Caco-2 (cell line): ENCODE results near the gene HKDC1. TPM values are rescaled to one million over a fixed set of nuclear protein-coding genes. Genes with fewer than 3 reads are reported as not detected.

Experiments used
- BruUV-seq: library from RNA; stranded (reverse); fragments of 400-500 nt; replicated peaks from 2 replicates; lab custom pipeline; 2021; lab: Mats Ljungman, UMichigan
- CTCF ChIA-PET: fragments of 300-600 bp; sonication (Branson Sonifier 250); formaldehyde crosslinking; loops from one replicate; lab custom pipeline; 2022; ENCODE audit warnings: antibody characterized with exemption; lab: Charles Lee
- POLR2A ChIA-PET: fragments of 300-600 bp; sonication (Branson Sonifier 250); formaldehyde crosslinking; loops from one replicate; lab custom pipeline; 2022; ENCODE audit warnings: antibody characterized with exemption; lab: Charles Lee
- DNase-seq, 2 experiments: peaks; one replicate each; pipeline versions ENCODE4 v3.0.0 to v3.0.0-alpha.2; 2020 to 2022
- H3K27me3 ChIP-seq: replicated peaks from 2 replicates; pipeline ENCODE4 v1.6.0; 2011; ENCODE audit warnings: low read length; ENCODE audit not compliant: control insufficient read depth, insufficient read depth
- H3K36me3 ChIP-seq: 2 replicates; pipeline ENCODE4 v1.5.1; 2011; ENCODE audit warnings: low read length; ENCODE audit not compliant: control insufficient read depth, insufficient read depth
- H3K4me1 ChIP-seq: fragments of 250-450 bp; sonication (Bioruptor Pico); 2 replicates; pipeline ENCODE4 v1.5.1; 2020; ENCODE audit warnings: mild to moderate bottlenecking
- H3K4me3 ChIP-seq: 2 replicates; pipeline ENCODE4 v1.5.1; 2011; ENCODE audit warnings: low read depth, mild to moderate bottlenecking, control low read depth, low read length
- H3K9me3 ChIP-seq: fragments of 250-450 bp; sonication (Bioruptor Pico); 2 replicates; pipeline ENCODE4 v1.5.1; 2020; ENCODE audit warnings: mild to moderate bottlenecking, moderate library complexity
- H3K27ac Mint-ChIP-seq: one replicate; pipeline ENCODE4 v1.8.0; 2022; ENCODE audit warnings: mixed read lengths; ENCODE audit not compliant: unreplicated experiment
- H3K27me3 Mint-ChIP-seq: one replicate; pipeline ENCODE4 v1.8.0; 2022; ENCODE audit warnings: mixed read lengths; ENCODE audit not compliant: insufficient read depth, unreplicated experiment
- H3K36me3 Mint-ChIP-seq: one replicate; pipeline ENCODE4 v1.8.0; 2022; ENCODE audit warnings: mild to moderate bottlenecking, mixed read lengths; ENCODE audit not compliant: insufficient read depth, unreplicated experiment
- H3K4me1 Mint-ChIP-seq: one replicate; pipeline ENCODE4 v1.8.0; 2022; ENCODE audit warnings: low read depth, mixed read lengths; ENCODE audit not compliant: unreplicated experiment
- H3K4me3 Mint-ChIP-seq: one replicate; pipeline ENCODE4 v1.8.0; 2022; ENCODE audit warnings: mild to moderate bottlenecking, moderate library complexity, mixed read lengths; ENCODE audit not compliant: unreplicated experiment
- H3K9me3 Mint-ChIP-seq: one replicate; pipeline ENCODE4 v1.8.0; 2022; ENCODE audit warnings: mixed read lengths; ENCODE audit not compliant: unreplicated experiment
- CTCF ChIP-seq, 2 experiments: fragments of 200-600 bp in 1 of 2; IDR thresholded peaks; 1 replicate in 1 of 2; 2 replicates in 1 of 2; pipeline versions ENCODE4 v1.5.1 to v1.8.0; 2011 to 2022; ENCODE audit warnings: antibody characterized with exemption in 1 of 2, control low read depth in 1 of 2, inconsistent platforms in 1 of 2, low read depth in 1 of 2, low read length in 1 of 2, mild to moderate bottlenecking in 1 of 2, moderate library complexity in 1 of 2; ENCODE audit not compliant: insufficient read depth in 1 of 2, severe bottlenecking in 1 of 2, unreplicated experiment in 1 of 2
- intact Hi-C: fragments of 100-400 bp; cut with micrococcal nuclease; formaldehyde crosslinking; loops from one replicate; pipeline ENCODE4 v1.10.0; 2022; ENCODE audit not compliant: unreplicated experiment
- total RNA-seq: library from RNA; stranded (reverse); gene quantifications from 2 replicates; pipeline ENCODE4 v1.2.3, GENCODE V29; 2022

The HKDC1 gene
- total RNA-seq, 1 experiment from 2014 or later = 24.5 TPM

GRCh38 chr10:69269761-69270160 lies 49.6 kb downstream of the HKDC1 start:
- Mint-ChIP-seq H3K36me3 (no peaks in the 10 kb centered on the region), H3K4me1 (no peaks in the 10 kb centered on the region), H3K4me3 (no peak overlapping the region), H3K9me3 (no peaks in the 10 kb centered on the region), H3K27me3 (peaks cover 2% of the 10 kb centered on the region), H3K27ac (no peak overlapping the region)
- POLR2A ChIA-PET = no interaction called here
- intact Hi-C loops = no loop called here
- no peaks in the 10 kb centered on the region for H3K9me3 ChIP-seq
- no peaks in the 10 kb centered on the region for H3K27me3 ChIP-seq
- CTCF ChIA-PET = no interaction called here
- H3K4me3 ChIP-seq = no peak overlapping the region
- BruUV-seq = no TSS peak
- H3K36me3 ChIP-seq = no peaks in the 10 kb centered on the region
- no peaks in the 10 kb centered on the region for H3K4me1 ChIP-seq
- TF ChIP-seq CTCF (IDR thresholded peaks at IDR 0.05; ENCODE audit: insufficient read depth in 1 of 2, low read depth in 1 of 2, low read length in 1 of 2, severe bottlenecking in 1 of 2, unreplicated experiment in 1 of 2) = no peak
- no peak for DNase-seq

GRCh38 chr10:69270990-69271389 lies 50.9 kb downstream of the HKDC1 start:
- Histone ChIP-seq H3K9me3 (no peaks in the 10 kb centered on the region), H3K4me3 (no peak overlapping the region), H3K27me3 (no peaks in the 10 kb centered on the region), H3K4me1 (no peaks in the 10 kb centered on the region), H3K36me3 (no peaks in the 10 kb centered on the region)
- POLR2A ChIA-PET = no interaction called here
- no TSS peak for BruUV-seq
- H3K9me3 Mint-ChIP-seq = no peaks in the 10 kb centered on the region
- H3K4me1 Mint-ChIP-seq = no peaks in the 10 kb centered on the region
- CTCF ChIA-PET = interaction anchor here (0.7 kb wide), 1 partner anchor 97 kb away, joined by 3 read pairs; no protein-coding TSS in a partner anchor
- no peaks in the 10 kb centered on the region for H3K27me3 Mint-ChIP-seq
- no peak overlapping the region for H3K4me3 Mint-ChIP-seq
- no peak for DNase-seq
- intact Hi-C loops = no loop called here
- H3K27ac Mint-ChIP-seq = no peak overlapping the region
- no peak for TF ChIP-seq CTCF (IDR thresholded peaks at IDR 0.05; ENCODE audit: insufficient read depth in 1 of 2, low read depth in 1 of 2, low read length in 1 of 2, severe bottlenecking in 1 of 2, unreplicated experiment in 1 of 2)
- H3K36me3 Mint-ChIP-seq = no peaks in the 10 kb centered on the region

GRCh38 chr10:69272624-69273023 lies 52.5 kb downstream of the HKDC1 start:
- no peak overlapping the region for H3K4me3 Mint-ChIP-seq
- CTCF ChIA-PET = no interaction called here
- POLR2A ChIA-PET = no interaction called here

More at GRCh38 chr10:69272624-69273023, 52.5 kb downstream of the HKDC1 start:
- no peak for TF ChIP-seq CTCF (IDR thresholded peaks at IDR 0.05; ENCODE audit: insufficient read depth in 1 of 2, low read depth in 1 of 2, low read length in 1 of 2, severe bottlenecking in 1 of 2, unreplicated experiment in 1 of 2)
- Histone ChIP-seq H3K4me3 (no peak overlapping the region), H3K4me1 (no peaks in the 10 kb centered on the region), H3K36me3 (no peaks in the 10 kb centered on the region), H3K27me3 (no peaks in the 10 kb centered on the region), H3K9me3 (0 out of 2 replicates have a peak, but pooled peaks cover 3% of the 10 kb centered on the region)
- DNase-seq = no peak
- intact Hi-C loops = no loop called here
- H3K27me3 Mint-ChIP-seq = no peaks in the 10 kb centered on the region
- no peak overlapping the region for H3K27ac Mint-ChIP-seq
- no TSS peak for BruUV-seq
- no peaks in the 10 kb centered on the region for H3K9me3 Mint-ChIP-seq
- H3K36me3 Mint-ChIP-seq = no peaks in the 10 kb centered on the region
- no peaks in the 10 kb centered on the region for H3K4me1 Mint-ChIP-seq
